ENCODE data around the gene ITGAD.

ITGAD gene

GRCh38 chr16:31393056-31393455 is at the start of gene ITGAD:
Gene ITGAD (plus strand): TSS chr16:31393335. CDS start chr16:31393361, 26 bp downstream.
- DNase-seq (ENCODE audit: low read depth, low spot score), result no peak

GRCh38 chr16:31344712-31345111 is 48.4 kb upstream of the ITGAD start:
- DNase-seq (ENCODE audit: low read depth, low spot score), result no peak

GRCh38 chr16:31347445-31347844 is 45.7 kb upstream of the ITGAD start:
- DNase-seq (ENCODE audit: low read depth, low spot score), result no peak

- no peak for DNase-seq (ENCODE audit: low read depth, low spot score)
Measured at GRCh38 chr16:31348579-31348978, 44.6 kb upstream of the ITGAD start.

GRCh38 chr16:31350275-31351005 is 42.7 kb upstream of the ITGAD start:
- DNase-seq (ENCODE audit: low read depth, low spot score), result no peak

GRCh38 chr16:31351246-31351941 is 41.7 kb upstream of the ITGAD start:
- no peak for DNase-seq (ENCODE audit: low read depth, low spot score)

GRCh38 chr16:31351942-31352325 is 41.2 kb upstream of the ITGAD start:
- DNase-seq (ENCODE audit: low read depth, low spot score), result no peak

- no peak for DNase-seq (ENCODE audit: low read depth, low spot score)
Measured at GRCh38 chr16:31352376-31353115, 40.6 kb upstream of the ITGAD start.

GRCh38 chr16:31354394-31355291 is 38.5 kb upstream of the ITGAD start, which contains the start of gene ITGAX:
Gene ITGAX (plus strand): TSS chr16:31355176. CDS start chr16:31355255, 79 bp downstream.
- DNase-seq (ENCODE audit: low read depth, low spot score), result no peak

- no peak for DNase-seq (ENCODE audit: low read depth, low spot score)
Measured at GRCh38 chr16:31355431-31356100, 37.6 kb upstream of the ITGAD start.

GRCh38 chr16:31356566-31357323 is 36.4 kb upstream of the ITGAD start:
- DNase-seq (ENCODE audit: low read depth, low spot score), result no peak

- DNase-seq (ENCODE audit: low read depth, low spot score), result no peak
Measured at GRCh38 chr16:31357324-31358109, 35.6 kb upstream of the ITGAD start.

- no peak for DNase-seq (ENCODE audit: low read depth, low spot score)
Measured at GRCh38 chr16:31360251-31360650, 32.9 kb upstream of the ITGAD start.

- no peak for DNase-seq (ENCODE audit: low read depth, low spot score)
Measured at GRCh38 chr16:31361201-31362110, 31.7 kb upstream of the ITGAD start.

GRCh38 chr16:31362476-31363405 is 30.4 kb upstream of the ITGAD start:
- no peak for DNase-seq (ENCODE audit: low read depth, low spot score)

GRCh38 chr16:31363721-31364120 is 29.4 kb upstream of the ITGAD start:
- DNase-seq (ENCODE audit: low read depth, low spot score), result no peak

- DNase-seq (ENCODE audit: low read depth, low spot score), result no peak
Measured at GRCh38 chr16:31364421-31364820, 28.7 kb upstream of the ITGAD start.
